Muscle layer of colon (tissue), 2 donors: ENCODE data around the gene TSPAN17.
"Not testable (repeated sequence)": the region's sequence is repeated elsewhere in the genome, so short reads cannot be mapped to it uniquely, and the experiment has no call there.

Experiments used
- H3K27ac ChIP-seq: one replicate; pipeline ENCODE4 v1.7.0; 2013; ENCODE audit warnings: low read depth, mild to moderate bottlenecking, low read length, moderate library complexity
- H3K27me3 ChIP-seq, 2 donors: one replicate each; pipeline ENCODE4 v1.7.0; 2013; ENCODE audit warnings: low read length in 2 of 2, mild to moderate bottlenecking in 2 of 2; ENCODE audit not compliant: insufficient read depth in 2 of 2, control insufficient read depth in 1 of 2
- H3K36me3 ChIP-seq: one replicate; pipeline ENCODE4 v1.7.0; 2013; ENCODE audit warnings: mild to moderate bottlenecking, low read length; ENCODE audit not compliant: insufficient read depth
- H3K4me1 ChIP-seq: one replicate; pipeline ENCODE4 v1.7.0; 2013; ENCODE audit warnings: mild to moderate bottlenecking, low read length; ENCODE audit not compliant: insufficient read depth
- H3K4me3 ChIP-seq, 2 donors: one replicate each; pipeline ENCODE4 v1.7.0; 2013; ENCODE audit warnings: low read length in 2 of 2, low read depth in 1 of 2, mild to moderate bottlenecking in 1 of 2, moderate library complexity in 1 of 2
- H3K9ac ChIP-seq: one replicate; pipeline ENCODE4 v1.7.0; 2013; ENCODE audit warnings: low read length
- H3K9me3 ChIP-seq: one replicate; pipeline ENCODE4 v1.7.0; 2013; ENCODE audit warnings: mild to moderate bottlenecking, low read length
- donor health status: abdominal sarcoma.
- donor health status: Adenocarcinoma of cecum.

TSPAN17 gene

DNA sequence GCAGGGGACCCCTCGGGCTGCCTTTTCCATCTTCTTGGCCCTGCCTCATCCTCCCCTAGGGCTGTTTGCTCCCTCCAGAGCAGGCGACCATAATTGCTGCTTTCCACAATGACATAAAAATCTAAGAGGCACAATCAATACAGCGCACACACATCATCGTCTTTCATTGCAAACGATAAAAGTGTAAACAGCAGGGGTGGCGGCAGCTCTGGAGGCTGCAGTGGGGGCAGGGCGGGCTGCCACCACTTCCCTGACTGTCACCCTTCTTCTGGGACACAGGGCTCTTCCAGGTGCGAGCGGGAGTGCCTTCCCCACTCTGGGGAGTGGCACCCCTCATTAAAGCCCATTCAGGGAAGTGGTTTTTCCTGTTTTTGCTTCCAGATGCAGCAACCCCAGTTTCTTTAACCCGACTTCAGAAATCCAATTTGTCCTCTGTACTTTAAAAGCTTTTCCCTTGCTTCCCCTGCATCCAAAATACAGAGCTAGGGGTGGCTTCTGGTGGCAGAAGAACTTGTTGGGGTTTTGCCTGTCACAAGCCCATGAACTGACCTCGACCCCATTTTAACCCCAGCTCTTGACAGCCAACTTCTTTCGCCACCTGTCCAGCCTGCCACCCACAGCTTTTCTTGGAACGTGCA, 45.7 kb downstream of the TSPAN17 start:
- Histone ChIP-seq H3K27me3 (peaks cover 0 to 42% of the 10 kb centered on the region in 2 donors), H3K36me3 (no peaks in the 10 kb centered on the region), H3K27ac (no peak overlapping the region), H3K4me3 (no peak overlapping the region), H3K4me1 (no peaks in the 10 kb centered on the region), H3K9ac (no peak overlapping the region), H3K9me3 (no peaks in the 10 kb centered on the region)

DNA sequence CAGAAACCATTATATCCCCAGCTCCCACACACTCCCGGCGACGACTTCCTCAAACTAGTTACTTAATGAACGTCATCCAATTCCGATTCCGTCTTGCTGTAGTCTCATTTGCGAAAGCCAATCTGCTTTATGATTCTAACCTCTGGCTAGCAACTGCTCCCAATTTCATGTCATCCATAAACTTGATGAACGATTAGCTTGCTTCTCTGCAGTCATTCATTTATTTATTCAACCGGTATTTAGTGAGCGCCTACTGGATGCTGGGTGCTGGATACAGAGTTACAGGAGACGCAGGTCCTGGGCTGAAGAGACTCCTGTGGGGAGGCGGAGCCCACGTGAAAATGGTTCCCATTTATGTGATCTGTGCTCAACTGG, 46.2 kb downstream of the TSPAN17 start:
- H3K27me3 ChIP-seq, result peaks cover 0 to 46% of the 10 kb centered on the region in 2 donors
- H3K4me1 ChIP-seq, result no peaks in the 10 kb centered on the region
- no peaks in the 10 kb centered on the region for H3K36me3 ChIP-seq
- no peaks in the 10 kb centered on the region for H3K9me3 ChIP-seq
- H3K27ac ChIP-seq, result no peak overlapping the region
- no peak overlapping the region for H3K4me3 ChIP-seq
- H3K9ac ChIP-seq, result no peak overlapping the region

- Histone ChIP-seq H3K4me3 (no peak overlapping the region), H3K9ac (no peak overlapping the region), H3K4me1 (no peaks in the 10 kb centered on the region), H3K27me3 (peaks cover 0 to 46% of the 10 kb centered on the region in 2 donors), H3K9me3 (no peaks in the 10 kb centered on the region), H3K27ac (no peak overlapping the region), H3K36me3 (no peaks in the 10 kb centered on the region)
Observed at GRCh38 chr5:176694146-176694545, 46.9 kb downstream of the TSPAN17 start.

GRCh38 chr5:176694631-176695030, 47.3 kb downstream of the TSPAN17 start:
- no peak overlapping the region for H3K9ac ChIP-seq
- no peaks in the 10 kb centered on the region for H3K36me3 ChIP-seq
- H3K9me3 ChIP-seq, result no peaks in the 10 kb centered on the region
- peaks cover 0 to 46% of the 10 kb centered on the region in 2 donors for H3K27me3 ChIP-seq
- no peak overlapping the region for H3K27ac ChIP-seq
- no peaks in the 10 kb centered on the region for H3K4me1 ChIP-seq
- no peak overlapping the region for H3K4me3 ChIP-seq

DNA sequence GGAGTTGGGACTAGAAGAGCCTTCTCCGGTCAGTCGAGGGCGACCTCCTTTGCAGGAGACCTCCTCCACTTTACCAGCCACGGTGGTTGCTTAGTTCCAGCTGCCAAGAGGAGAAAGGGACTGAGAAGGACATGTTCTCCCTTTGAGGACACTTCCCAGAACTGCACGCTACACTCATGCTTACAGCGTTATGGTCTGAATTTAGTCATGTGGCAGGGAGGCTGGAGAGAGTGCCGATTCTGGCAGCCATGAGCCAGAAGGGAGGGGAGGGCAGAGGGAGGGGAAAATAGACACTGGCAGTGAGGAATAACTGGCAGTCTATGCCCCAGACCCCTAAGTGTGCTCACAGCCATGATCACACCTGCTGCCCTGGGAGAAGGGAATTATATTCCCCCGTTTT, 47.8 kb downstream of the TSPAN17 start:
- Histone ChIP-seq H3K9ac (no peak overlapping the region), H3K4me3 (no peak overlapping the region), H3K27ac (no peak overlapping the region), H3K4me1 (no peaks in the 10 kb centered on the region), H3K36me3 (no peaks in the 10 kb centered on the region), H3K9me3 (no peaks in the 10 kb centered on the region), H3K27me3 (peaks cover 0 to 46% of the 10 kb centered on the region in 2 donors)

DNA sequence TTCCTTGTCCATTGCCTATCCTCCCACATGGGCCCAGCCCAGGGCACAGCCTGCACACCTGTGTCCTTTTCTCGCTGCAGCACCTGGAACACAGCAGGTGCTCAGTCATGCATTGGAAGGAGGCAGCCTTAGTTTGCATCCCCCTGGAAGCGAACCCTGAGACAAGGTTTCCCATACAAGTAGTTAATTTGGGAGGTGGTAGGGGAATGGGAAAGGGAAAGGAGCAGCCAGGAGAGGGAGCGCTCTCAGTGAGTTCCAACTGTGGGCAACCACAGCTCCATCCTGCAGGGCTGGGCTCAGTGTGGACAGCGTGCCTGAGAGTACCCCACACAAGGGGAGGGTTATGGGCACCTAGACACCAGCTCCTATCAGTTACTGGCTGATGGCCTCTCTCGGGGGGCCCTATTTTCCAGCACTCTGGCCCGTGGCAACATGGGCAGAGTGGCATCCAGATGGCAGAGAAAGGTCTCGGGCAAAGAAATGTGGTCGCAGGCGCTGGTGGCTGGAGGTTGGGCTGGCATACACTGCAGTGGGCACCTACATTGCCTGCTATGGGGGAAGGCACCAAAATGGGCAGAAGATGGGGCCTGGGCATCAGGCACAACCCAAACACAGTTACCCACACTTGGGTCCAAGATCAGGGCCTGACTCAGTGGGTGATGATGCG, 50.1 kb downstream of the TSPAN17 start:
- Histone ChIP-seq H3K9me3 (no peaks in the 10 kb centered on the region), H3K4me1 (no peaks in the 10 kb centered on the region), H3K27ac (no peak overlapping the region), H3K36me3 (no peaks in the 10 kb centered on the region), H3K27me3 (peaks cover 0 to 42% of the 10 kb centered on the region in 2 donors), H3K9ac (no peak overlapping the region), H3K4me3 (no peak overlapping the region)

GRCh38 chr5:176697934-176698538, 50.8 kb downstream of the TSPAN17 start:
- Histone ChIP-seq H3K9me3 (no peaks in the 10 kb centered on the region), H3K27ac (no peak overlapping the region), H3K27me3 (peaks cover 0 to 38% of the 10 kb centered on the region in 2 donors), H3K4me3 (no peak overlapping the region), H3K9ac (no peak overlapping the region), H3K4me1 (no peaks in the 10 kb centered on the region), H3K36me3 (no peaks in the 10 kb centered on the region)

- not testable (repeated sequence) for H3K27ac ChIP-seq, H3K4me3 ChIP-seq, H3K9ac ChIP-seq, H3K4me1 ChIP-seq, H3K9me3 ChIP-seq, H3K36me3 ChIP-seq
- peaks cover 0 to 29% of the 10 kb centered on the region in 2 donors for H3K27me3 ChIP-seq
Observed at GRCh38 chr5:176699446-176699845, 52.2 kb downstream of the TSPAN17 start.

DNA sequence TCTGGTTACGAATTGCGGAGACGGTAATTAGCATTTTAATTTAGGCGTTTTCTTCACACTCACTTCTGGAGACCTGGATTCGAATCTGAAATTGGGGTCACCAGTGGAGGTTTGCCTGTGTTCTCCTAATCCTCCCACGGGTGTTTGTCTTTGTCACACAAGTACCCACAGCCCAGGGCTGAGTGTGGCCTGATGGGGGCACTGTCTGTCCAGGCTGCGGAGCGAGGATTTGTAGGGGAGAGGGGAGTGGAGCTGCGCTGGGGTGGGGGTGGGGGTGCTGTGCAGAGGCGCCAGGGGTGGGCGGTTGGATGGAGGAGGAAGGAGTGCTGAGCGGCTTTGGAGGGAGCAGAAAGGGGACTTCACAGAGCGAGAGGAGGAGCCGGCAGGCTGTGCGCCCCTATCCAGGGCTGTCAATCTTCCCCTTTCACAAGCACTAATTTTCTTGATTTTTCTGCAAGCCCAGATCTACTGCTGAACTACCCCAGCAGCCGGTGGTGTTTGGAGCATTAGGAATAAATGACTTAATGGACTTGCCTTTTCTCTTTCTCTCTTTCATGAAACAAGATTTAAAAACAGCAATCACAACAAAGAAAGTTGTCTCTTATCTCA, 53.1 kb downstream of the TSPAN17 start:
- H3K4me3 ChIP-seq, result no peak overlapping the region
- no peaks in the 10 kb centered on the region for H3K4me1 ChIP-seq
- H3K36me3 ChIP-seq, result no peaks in the 10 kb centered on the region
- H3K9me3 ChIP-seq, result no peaks in the 10 kb centered on the region
- peaks cover 0 to 21% of the 10 kb centered on the region in 2 donors for H3K27me3 ChIP-seq
- no peak overlapping the region for H3K27ac ChIP-seq
- H3K9ac ChIP-seq, result no peak overlapping the region

- H3K9ac ChIP-seq, result no peak overlapping the region
Observed at GRCh38 chr5:176702671-176703641, 55.7 kb downstream of the TSPAN17 start.

GRCh38 chr5:176703857-176704256, 56.6 kb downstream of the TSPAN17 start:
- Histone ChIP-seq H3K9me3 (no peaks in the 10 kb centered on the region), H3K4me1 (no peaks in the 10 kb centered on the region), H3K27ac (no peak overlapping the region), H3K4me3 (no peak overlapping the region), H3K9ac (no peak overlapping the region), H3K36me3 (no peaks in the 10 kb centered on the region), H3K27me3 (no peaks in the 10 kb centered on the region)

More at GRCh38 chr5:176702671-176703641, 55.7 kb downstream of the TSPAN17 start:
- H3K27me3 ChIP-seq, result peaks cover 0 to 4% of the 10 kb centered on the region in 2 donors
- H3K36me3 ChIP-seq, result no peaks in the 10 kb centered on the region
- no peak overlapping the region for H3K4me3 ChIP-seq
- H3K9me3 ChIP-seq, result no peaks in the 10 kb centered on the region
- no peaks in the 10 kb centered on the region for H3K4me1 ChIP-seq
- no peak overlapping the region for H3K27ac ChIP-seq
